PC-3 (cell line): ENCODE measurements around the gene BCAR3.

Experiments used
- CTCF ChIP-seq: fragments of 300-600 bp; sonication (generic); conservative IDR thresholded peaks from 2 replicates; pipeline ENCODE4 v1.5.1; 2017; ENCODE audit warnings: antibody characterized with exemption, low read depth, mild to moderate bottlenecking, low read length
- EZH2 ChIP-seq: fragments of 300-600 bp; sonication (generic); IDR thresholded peaks from one replicate; pipeline ENCODE4 v1.6.1; 2017; ENCODE audit warnings: antibody characterized with exemption, mild to moderate bottlenecking, low read length; ENCODE audit not compliant: unreplicated experiment
- EZH2phosphoT487 ChIP-seq: fragments of 300-600 bp; sonication (generic); IDR thresholded peaks from 2 replicates; pipeline ENCODE4 v1.6.1; 2018; ENCODE audit warnings: mild to moderate bottlenecking, antibody characterized with exemption, low read length, borderline replicate concordance

GRCh38 chr1:93698329-93699048 lies 16.9 kb upstream of the BCAR3 start:
- TF ChIP-seq CTCF (no peak), EZH2 (no peak), EZH2phosphoT487 (no peak)
